Measurements from ENCODE around the gene EFTUD2. TPM values are rescaled to one million over a fixed set of nuclear protein-coding genes. Genes with fewer than 3 reads are reported as not detected.

Gene EFTUD2
- total RNA-seq, 3 donors from 2014 or later (not counting 1 experiment from before 2014, with no cell fraction given) = 135 to 178 (median 164) TPM

- Histone ChIP-seq H3K27me3 (ENCODE audit: control insufficient read depth, insufficient read depth, low read length) (no peaks in the 10 kb centered on the region), H3K4me3 (ENCODE audit: low read length) (no peak overlapping the region), H3K27ac (ENCODE audit: low read length) (no peak overlapping the region), H3K9me3 (ENCODE audit: control insufficient read depth, insufficient read depth, low read length) (no peaks in the 10 kb centered on the region), H3K36me3 (ENCODE audit: control insufficient read depth, insufficient read depth, low read length) (peaks cover 66% of the 10 kb centered on the region), H3K4me1 (ENCODE audit: control insufficient read depth, insufficient read depth, low read length) (peaks cover 23% of the 10 kb centered on the region)
- H3K27me3 Mint-ChIP-seq (ENCODE audit: low read depth in 2 of 2) = no peaks in the 10 kb centered on the region
- H3K4me3 Mint-ChIP-seq = no peak overlapping the region
- no peak for ATAC-seq
- no peak for DNase-seq
- TF ChIP-seq CTCF (IDR thresholded peaks at IDR 0.05) = no peak
- H3K4me1 Mint-ChIP-seq = peaks cover 0 to 6% of the 10 kb centered on the region in 2 donors
- WGBS (ENCODE audit: insufficient coverage) = 94% methylated on average over 1 of the region's 2 CpGs
- no peak overlapping the region for H3K27ac Mint-ChIP-seq
- peaks cover 32% of the 10 kb centered on the region for H3K36me3 Mint-ChIP-seq
- no peaks in the 10 kb centered on the region for H3K9me3 Mint-ChIP-seq
- intact Hi-C loops (cut with micrococcal nuclease) = no loop called here
These were observed 14.3 kb downstream of the EFTUD2 start for GRCh38 chr17:44884941-44885340.

GRCh38 chr17:44881145-44881544 lies 18.1 kb downstream of the EFTUD2 start:
- peaks cover 85% of the 10 kb centered on the region for H3K36me3 ChIP-seq (ENCODE audit: control insufficient read depth, insufficient read depth, low read length)
- ATAC-seq = no peak
- H3K4me3 ChIP-seq (ENCODE audit: low read length) = no peak overlapping the region
- Mint-ChIP-seq H3K4me1 (peaks cover 0 to 6% of the 10 kb centered on the region in 2 donors), H3K36me3 (peaks cover 36% of the 10 kb centered on the region), H3K9me3 (no peaks in the 10 kb centered on the region), H3K4me3 (no peak overlapping the region), H3K27ac (no peak overlapping the region), H3K27me3 (ENCODE audit: low read depth in 2 of 2) (no peaks in the 10 kb centered on the region)
- H3K27ac ChIP-seq (ENCODE audit: low read length) = no peak overlapping the region
- no peaks in the 10 kb centered on the region for H3K27me3 ChIP-seq (ENCODE audit: control insufficient read depth, insufficient read depth, low read length)
- no peaks in the 10 kb centered on the region for H3K9me3 ChIP-seq (ENCODE audit: control insufficient read depth, insufficient read depth, low read length)
- no peak for TF ChIP-seq CTCF (IDR thresholded peaks at IDR 0.05)
- intact Hi-C loops (cut with micrococcal nuclease) = no loop called here
- 95% methylated on average over 3 of the region's 4 CpGs for WGBS (ENCODE audit: insufficient coverage)
- DNase-seq = no peak
- no peaks in the 10 kb centered on the region for H3K4me1 ChIP-seq (ENCODE audit: control insufficient read depth, insufficient read depth, low read length)

- Histone ChIP-seq H3K4me3 (ENCODE audit: low read length) (no peak overlapping the region), H3K9me3 (ENCODE audit: control insufficient read depth, insufficient read depth, low read length) (no peaks in the 10 kb centered on the region), H3K27me3 (ENCODE audit: control insufficient read depth, insufficient read depth, low read length) (no peaks in the 10 kb centered on the region), H3K36me3 (ENCODE audit: control insufficient read depth, insufficient read depth, low read length) (peaks cover 81% of the 10 kb centered on the region), H3K4me1 (ENCODE audit: control insufficient read depth, insufficient read depth, low read length) (no peaks in the 10 kb centered on the region), H3K27ac (ENCODE audit: low read length) (no peak overlapping the region)
- H3K36me3 Mint-ChIP-seq = peaks cover 36% of the 10 kb centered on the region
- H3K9me3 Mint-ChIP-seq = no peaks in the 10 kb centered on the region
- H3K27me3 Mint-ChIP-seq (ENCODE audit: low read depth in 2 of 2) = no peaks in the 10 kb centered on the region
- H3K27ac Mint-ChIP-seq = no peak overlapping the region
- 91% methylated on average over 2 of the region's 2 CpGs for WGBS (ENCODE audit: insufficient coverage)
- intact Hi-C loops (cut with micrococcal nuclease) = no loop called here
- no peak overlapping the region for H3K4me3 Mint-ChIP-seq
- peaks cover 0 to 6% of the 10 kb centered on the region in 2 donors for H3K4me1 Mint-ChIP-seq
- TF ChIP-seq CTCF (IDR thresholded peaks at IDR 0.05) = no peak
- ATAC-seq (no peak), DNase-seq (no peak)
These were observed 19.2 kb downstream of the EFTUD2 start for GRCh38 chr17:44880062-44880461.

- H3K27ac ChIP-seq (ENCODE audit: low read length) = no peak overlapping the region
- intact Hi-C loops (cut with micrococcal nuclease) = no loop called here
- H3K4me3 ChIP-seq (ENCODE audit: low read length) = no peak overlapping the region
- Mint-ChIP-seq H3K4me1 (peaks cover 0 to 6% of the 10 kb centered on the region in 2 donors), H3K36me3 (peaks cover 29% of the 10 kb centered on the region), H3K4me3 (no peak overlapping the region), H3K9me3 (no peaks in the 10 kb centered on the region), H3K27me3 (ENCODE audit: low read depth in 2 of 2) (no peaks in the 10 kb centered on the region), H3K27ac (no peak overlapping the region)
- H3K4me1 ChIP-seq (ENCODE audit: control insufficient read depth, insufficient read depth, low read length) = no peaks in the 10 kb centered on the region
- no peaks in the 10 kb centered on the region for H3K27me3 ChIP-seq (ENCODE audit: control insufficient read depth, insufficient read depth, low read length)
- H3K9me3 ChIP-seq (ENCODE audit: control insufficient read depth, insufficient read depth, low read length) = no peaks in the 10 kb centered on the region
- DNase-seq = no peak
- H3K36me3 ChIP-seq (ENCODE audit: control insufficient read depth, insufficient read depth, low read length) = peaks cover 80% of the 10 kb centered on the region
- 91% methylated on average over 6 of the region's 6 CpGs for WGBS (ENCODE audit: insufficient coverage)
- TF ChIP-seq CTCF (IDR thresholded peaks at IDR 0.05) = no peak
- no peak for ATAC-seq
These were observed 19.9 kb downstream of the EFTUD2 start for GRCh38 chr17:44879376-44879775.

All from natural killer cell (primary cell).